Right lobe of liver (tissue), 6 donors: Measurements from ENCODE around the gene TUBA1C. TPM values are rescaled to one million over a fixed set of nuclear protein-coding genes. Genes with fewer than 3 reads are reported as not detected.
"Not testable (repeated sequence)": the region's sequence is repeated elsewhere in the genome, so short reads cannot be mapped to it uniquely, and the experiment has no call there.

ENCODE experiments used
- ATAC-seq, 4 donors: fragments of 200-7000 bp; cut with Tn5 transposase; one replicate each; pipeline ENCODE4 v1.9.1; 2020; ENCODE audit warnings: mild to moderate bottlenecking in 4 of 4, moderate library complexity in 4 of 4
- DNase-seq, 3 donors: peaks; one replicate each; pipeline ENCODE4 v3.0.0-alpha.2; 2020
- H3K27ac ChIP-seq, 3 donors: fragments of 200-600 bp; one replicate each; pipeline ENCODE4 v1.8.0; 2022
- H3K27me3 ChIP-seq, 2 donors: fragments of 200-600 bp; one replicate each; pipeline ENCODE4 v1.8.0; 2022
- H3K36me3 ChIP-seq, 4 donors: fragments of 200-600 bp; sonication (generic) in 1 of 4; one replicate each; pipeline versions ENCODE4 v1.5.1 to v1.8.0; 2017 to 2022; ENCODE audit warnings: control low read depth in 1 of 4
- H3K4me1 ChIP-seq, 4 donors: fragments of 200-600 bp; sonication (generic) in 1 of 4; one replicate each; pipeline versions ENCODE4 v1.5.1 to v1.8.0; 2017 to 2022; ENCODE audit warnings: control low read depth in 1 of 4
- H3K4me3 ChIP-seq, 3 donors: fragments of 200-600 bp; one replicate each; pipeline ENCODE4 v1.8.0; 2022
- H3K9me3 ChIP-seq, 4 donors: fragments of 200-600 bp; sonication (generic) in 1 of 4; one replicate each; pipeline versions ENCODE4 v1.5.1 to v1.8.0; 2017 to 2022; ENCODE audit warnings: control low read depth in 1 of 4
- POLR2A ChIP-seq: fragments of 450-650 bp; IDR thresholded peaks from one replicate; pipeline ENCODE4 v1.6.1; 2017; ENCODE audit warnings: antibody characterized with exemption, mild to moderate bottlenecking
- WGBS: methylation state at CpG from one replicate; pipeline ENCODE4 v1.1.6; 2018; ENCODE audit warnings: low coverage, low lambda C conversion rate; ENCODE audit not compliant: insufficient coverage; ENCODE audit errors: missing lambda C conversion rate; 5-methylcytosine and 5-hydroxymethylcytosine counted together
- intact Hi-C, 2 donors: fragments of 100-400 bp; cut with DNase I; formaldehyde crosslinking; loops; one replicate each; pipeline versions ENCODE4 v1.11.2 to v1.14.1; 2022
- total RNA-seq, 6 experiments: library from RNA; depleted of rRNA in 2 of 6; stranded (reverse); fragments of >200 nt in 2 of 6; fragmentation: NEBNext Ultra II Directional in 3 of 6; extraction: Animal tissue kit (Norgen Biotek cat#: 25700) in 3 of 6; gene quantifications; one replicate each; pipeline versions ENCODE4 v1.1.0 to v1.2.4, GENCODE V29; 2016 to 2023
- TF ChIP-seq, protein P1 (sequence below), 4 donors: fragments of 200-600 bp in 3 of 4; fragments of 450-650 bp in 1 of 4; IDR thresholded peaks; one replicate each; pipeline versions ENCODE4 v1.5.1 to v1.8.0; 2016 to 2022; ENCODE audit warnings: antibody characterized with exemption in 4 of 4, mild to moderate bottlenecking in 2 of 4
- donor health status: DM: no; HTN: yes; CAD: no.
- donor health status: DM: no; HTN: no; CAD: no.
- donor health status: DM: no; HTN: no; CAD: no.
- donor health status: DM: no; HTN: yes; CAD: no.
- donor health status: DM: no; HTN: yes; CAD: no.

TUBA1C gene
- total RNA-seq, 6 experiments from 2014 or later = 40.6 to 224 (median 68.7) TPM

DNA sequence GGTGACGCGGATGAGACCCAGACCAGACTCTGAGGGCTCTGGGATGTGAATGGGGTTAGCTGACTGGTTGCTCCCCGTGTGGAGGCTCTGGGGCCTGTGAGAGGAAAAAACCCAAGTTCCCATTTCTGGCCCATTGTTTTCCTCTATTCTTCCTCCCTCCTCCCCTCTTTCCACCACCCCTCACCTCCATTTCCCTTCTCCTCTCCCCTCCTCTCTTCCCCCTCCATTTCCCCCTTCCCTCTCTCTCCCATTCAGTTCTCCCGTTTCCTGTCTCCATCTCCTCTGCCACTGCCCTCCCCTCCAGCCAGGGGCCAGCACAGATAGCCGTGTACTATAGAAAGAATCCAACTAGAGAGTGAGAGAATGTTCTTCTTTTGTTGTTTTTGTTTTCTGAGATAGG, 17.4 kb downstream of the TUBA1C start:
- Histone ChIP-seq H3K4me3 (no peak overlapping the region), H3K4me1 (peaks cover 0 to 4% (median 0%) of the 10 kb centered on the region in 4 donors), H3K36me3 (no peaks in the 10 kb centered on the region), H3K9me3 (no peaks in the 10 kb centered on the region), H3K27ac (no peak overlapping the region), H3K27me3 (no peaks in the 10 kb centered on the region)
- ATAC-seq = no peak
- WGBS = 44% methylated on average over 2 of the region's 5 CpGs
- intact Hi-C loops = no loop called here
- TF ChIP-seq, protein P1, sequence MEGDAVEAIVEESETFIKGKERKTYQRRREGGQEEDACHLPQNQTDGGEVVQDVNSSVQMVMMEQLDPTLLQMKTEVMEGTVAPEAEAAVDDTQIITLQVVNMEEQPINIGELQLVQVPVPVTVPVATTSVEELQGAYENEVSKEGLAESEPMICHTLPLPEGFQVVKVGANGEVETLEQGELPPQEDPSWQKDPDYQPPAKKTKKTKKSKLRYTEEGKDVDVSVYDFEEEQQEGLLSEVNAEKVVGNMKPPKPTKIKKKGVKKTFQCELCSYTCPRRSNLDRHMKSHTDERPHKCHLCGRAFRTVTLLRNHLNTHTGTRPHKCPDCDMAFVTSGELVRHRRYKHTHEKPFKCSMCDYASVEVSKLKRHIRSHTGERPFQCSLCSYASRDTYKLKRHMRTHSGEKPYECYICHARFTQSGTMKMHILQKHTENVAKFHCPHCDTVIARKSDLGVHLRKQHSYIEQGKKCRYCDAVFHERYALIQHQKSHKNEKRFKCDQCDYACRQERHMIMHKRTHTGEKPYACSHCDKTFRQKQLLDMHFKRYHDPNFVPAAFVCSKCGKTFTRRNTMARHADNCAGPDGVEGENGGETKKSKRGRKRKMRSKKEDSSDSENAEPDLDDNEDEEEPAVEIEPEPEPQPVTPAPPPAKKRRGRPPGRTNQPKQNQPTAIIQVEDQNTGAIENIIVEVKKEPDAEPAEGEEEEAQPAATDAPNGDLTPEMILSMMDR (IDR thresholded peaks at IDR 0.05) = no peak
- TF ChIP-seq POLR2A = no peak
- no peak for DNase-seq

DNA sequence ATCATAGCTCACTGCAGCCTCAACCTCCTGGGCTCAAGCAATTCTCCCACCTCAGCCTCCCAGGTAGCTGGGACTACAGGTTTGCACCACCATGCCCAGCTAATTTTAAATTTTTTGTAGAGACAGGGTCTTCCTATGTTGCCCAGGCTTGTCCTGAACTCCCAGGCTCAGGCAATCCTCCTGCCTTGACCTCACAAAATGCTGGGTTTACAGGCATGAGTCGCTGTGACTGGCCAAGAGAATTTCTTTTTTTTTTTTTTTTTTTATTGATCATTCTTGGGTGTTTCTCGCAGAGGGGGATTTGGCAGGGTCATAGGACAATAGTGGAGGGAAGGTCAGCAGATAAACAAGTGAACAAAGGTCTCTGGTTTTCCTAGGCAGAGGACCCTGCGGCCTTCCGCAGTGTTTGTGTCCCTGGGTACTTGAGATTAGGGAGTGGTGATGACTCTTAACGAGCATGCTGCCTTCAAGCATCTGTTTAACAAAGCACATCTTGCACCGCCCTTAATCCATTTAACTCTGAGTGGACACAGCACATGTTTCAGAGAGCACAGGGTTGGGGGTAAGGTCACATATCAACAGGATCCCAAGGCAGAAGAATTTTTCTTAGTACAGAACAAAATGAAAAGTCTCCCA, 18.0 kb downstream of the TUBA1C start:
- H3K27me3 ChIP-seq, H3K27ac ChIP-seq, H3K36me3 ChIP-seq, DNase-seq, H3K4me1 ChIP-seq, H3K4me3 ChIP-seq, ATAC-seq, intact Hi-C loops, H3K9me3 ChIP-seq: not testable (repeated sequence)
- WGBS = no CpG with 5 or more reads among the region's 6 CpGs

DNA sequence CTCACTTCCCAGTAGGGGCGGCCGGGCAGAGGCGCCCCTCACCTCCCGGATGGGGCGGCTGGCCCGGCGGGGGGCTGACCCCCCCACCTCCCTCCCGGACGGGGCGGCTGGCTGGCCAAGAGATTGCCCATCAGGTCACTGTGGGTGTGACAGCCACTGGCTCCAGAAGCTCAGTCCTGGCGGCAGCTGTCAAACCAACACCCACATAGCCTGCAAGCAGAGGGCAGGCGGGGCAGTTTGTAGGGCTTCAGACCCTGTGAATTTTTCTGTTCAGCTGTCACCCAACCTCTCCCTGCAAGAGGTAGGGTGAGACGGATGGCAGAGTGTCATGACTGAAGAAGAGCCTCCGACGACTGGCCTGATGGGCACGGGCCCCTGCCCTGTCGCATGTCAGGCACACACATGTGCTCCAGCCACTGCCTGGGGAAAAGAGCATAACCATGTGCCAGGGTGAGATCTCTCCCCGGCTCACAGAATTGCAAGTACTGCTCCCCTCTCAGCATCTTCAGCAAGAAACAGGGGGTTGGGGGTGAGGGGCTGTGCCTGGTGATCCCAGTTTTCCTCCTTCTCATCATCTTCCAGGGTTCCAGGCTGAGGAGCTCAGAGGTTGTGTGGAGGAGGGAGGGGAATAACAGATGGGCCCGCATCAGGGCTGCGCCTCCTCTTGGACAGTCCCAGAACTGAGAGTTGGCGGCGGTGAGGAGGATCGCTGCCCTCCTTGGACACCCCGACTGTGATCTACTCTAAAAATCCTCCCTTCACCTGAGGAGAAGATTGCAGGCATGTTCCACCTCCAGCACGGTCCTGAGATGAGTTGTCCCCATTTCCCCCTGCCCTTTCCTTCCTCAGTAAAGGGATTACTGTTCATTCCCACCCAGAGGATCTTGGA, 18.9 kb downstream of the TUBA1C start:
- Histone ChIP-seq H3K4me3 (no peak overlapping the region), H3K9me3 (no peaks in the 10 kb centered on the region), H3K27ac (no peak overlapping the region), H3K4me1 (peaks cover 0 to 4% (median 0%) of the 10 kb centered on the region in 4 donors), H3K36me3 (no peaks in the 10 kb centered on the region), H3K27me3 (no peaks in the 10 kb centered on the region)
- intact Hi-C loops = no loop called here
- 69% methylated on average over 6 of the region's 25 CpGs for WGBS
- ATAC-seq = peak in 1 of 4 donors; percentile 21
- DNase-seq = no peak
- TF ChIP-seq, protein P1 (IDR thresholded peaks at IDR 0.05) = no peak
- no peak for TF ChIP-seq POLR2A

DNA sequence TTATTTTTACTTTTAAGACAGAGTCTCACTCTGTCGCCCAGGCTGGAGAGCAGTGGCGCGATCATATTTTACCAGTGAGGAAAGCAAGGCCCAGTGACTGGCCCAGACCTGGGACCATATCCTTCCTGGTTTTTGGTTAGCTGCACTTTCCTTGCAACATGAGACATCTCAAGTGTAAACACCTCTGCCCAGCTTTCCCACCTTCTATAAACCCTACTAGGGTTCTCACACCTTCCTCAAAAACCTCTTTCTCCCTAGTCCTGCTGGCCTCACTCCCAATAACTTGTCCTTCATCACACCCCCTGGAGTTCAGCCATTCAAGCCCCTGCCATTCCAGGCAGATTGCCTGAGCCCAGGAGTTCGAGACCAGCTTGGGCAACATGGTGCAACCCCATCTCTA, 19.8 kb downstream of the TUBA1C start:
- ATAC-seq = no peak
- 69% methylated on average over 3 of the region's 4 CpGs for WGBS

More for the DNA sequence above, 19.8 kb downstream of the TUBA1C start:
- TF ChIP-seq, protein P1 (IDR thresholded peaks at IDR 0.05) = no peak
- no peak for TF ChIP-seq POLR2A
- intact Hi-C loops = no loop called here
- H3K4me3 ChIP-seq = no peak overlapping the region
- H3K9me3 ChIP-seq = no peaks in the 10 kb centered on the region
- H3K36me3 ChIP-seq = no peaks in the 10 kb centered on the region
- no peak overlapping the region for H3K27ac ChIP-seq
- H3K4me1 ChIP-seq = no peaks in the 10 kb centered on the region
- no peak for DNase-seq
- no peaks in the 10 kb centered on the region for H3K27me3 ChIP-seq
